Measurements from ENCODE around the gene GRIN3A. TPM values are rescaled to one million over a fixed set of nuclear protein-coding genes. Genes with fewer than 3 reads are reported as not detected.
A peak's percentile ranks its signal among the peaks of the same experiment; 100 is the strongest.

GRIN3A gene
- total RNA-seq = 0.24 TPM
- long read RNA-seq = 0 reads

GRCh38 chr9:101738566-101739183 lies at the start of gene GRIN3A:
Gene GRIN3A, minus strand, starts transcription at chr9:101738647. Its CDS starts 668 bp downstream, at chr9:101737979.
- Histone ChIP-seq H3K27me3 (ENCODE audit: low read depth) (peaks cover 50% of the 10 kb centered on the region), H3K27ac (no peak within 1 kb of the TSS), H3K4me3 (peak within 1 kb of the TSS; percentile 43), H3K4me1 (peaks cover 14% of the 10 kb centered on the region), H3K9me3 (no peaks in the 10 kb centered on the region), H3K36me3 (no peaks in the 10 kb centered on the region)
- intact Hi-C loops (cut with DNase I) = no loop called here
- DNase-seq (peak; percentile 37), ATAC-seq (peak in 1 of 2 donors; percentile 35)
- TF ChIP-seq CTCF (IDR thresholded peaks at IDR 0.05) = no peak

GRCh38 chr9:101787891-101788290 lies 49.4 kb upstream of the GRIN3A start:
- Histone ChIP-seq H3K9me3 (no peaks in the 10 kb centered on the region), H3K27ac (no peak overlapping the region), H3K4me3 (no peak overlapping the region), H3K36me3 (no peaks in the 10 kb centered on the region), H3K4me1 (no peaks in the 10 kb centered on the region), H3K27me3 (ENCODE audit: low read depth) (no peaks in the 10 kb centered on the region)
- no peak for DNase-seq
- ATAC-seq = no peak
- no peak for TF ChIP-seq CTCF (IDR thresholded peaks at IDR 0.05)
- intact Hi-C loops (cut with DNase I) = no loop called here

- no peak for ATAC-seq
- TF ChIP-seq CTCF (IDR thresholded peaks at IDR 0.05) = no peak
- no peaks in the 10 kb centered on the region for H3K9me3 ChIP-seq
- no peak for DNase-seq
- H3K36me3 ChIP-seq = no peaks in the 10 kb centered on the region
- H3K27ac ChIP-seq = no peak overlapping the region
- H3K4me1 ChIP-seq = no peaks in the 10 kb centered on the region
- intact Hi-C loops (cut with DNase I) = no loop called here
- no peaks in the 10 kb centered on the region for H3K27me3 ChIP-seq (ENCODE audit: low read depth)
- H3K4me3 ChIP-seq = no peak overlapping the region
Measured at GRCh38 chr9:101778332-101778731, 39.9 kb upstream of the GRIN3A start.

DNA sequence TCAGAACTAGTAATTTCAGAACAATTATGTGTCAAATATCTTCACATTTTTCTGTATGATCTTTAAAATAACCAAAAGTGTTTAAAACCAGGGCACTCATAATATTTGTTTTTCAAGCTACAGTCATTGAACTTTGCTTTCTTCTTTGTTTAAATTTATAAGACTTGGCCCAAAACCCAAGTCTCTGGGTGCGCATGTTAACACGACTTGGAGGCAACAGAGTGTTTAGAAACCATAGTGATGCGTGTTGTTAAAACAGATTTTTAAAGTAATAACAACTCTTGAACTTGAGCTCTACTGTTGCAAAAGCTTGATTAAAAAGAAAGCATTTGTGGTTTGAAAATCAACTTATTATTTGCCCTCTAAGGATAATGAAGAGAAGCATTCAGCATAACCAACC lies 26.0 kb upstream of the GRIN3A start:
- no peak overlapping the region for H3K4me3 ChIP-seq
- DNase-seq = no peak
- H3K4me1 ChIP-seq = no peaks in the 10 kb centered on the region
- no peak for TF ChIP-seq CTCF (IDR thresholded peaks at IDR 0.05)
- H3K9me3 ChIP-seq = no peaks in the 10 kb centered on the region
- ATAC-seq = no peak
- no peaks in the 10 kb centered on the region for H3K27me3 ChIP-seq (ENCODE audit: low read depth)
- intact Hi-C loops (cut with DNase I) = no loop called here
- no peaks in the 10 kb centered on the region for H3K36me3 ChIP-seq
- H3K27ac ChIP-seq = no peak overlapping the region

- Histone ChIP-seq H3K27me3 (ENCODE audit: low read depth) (no peaks in the 10 kb centered on the region), H3K4me3 (no peak overlapping the region), H3K9me3 (no peaks in the 10 kb centered on the region), H3K4me1 (no peaks in the 10 kb centered on the region), H3K27ac (no peak overlapping the region), H3K36me3 (no peaks in the 10 kb centered on the region)
- TF ChIP-seq CTCF (IDR thresholded peaks at IDR 0.05) = no peak
- intact Hi-C loops (cut with DNase I) = no loop called here
- DNase-seq = no peak
- no peak for ATAC-seq
Measured at GRCh38 chr9:101758304-101758930, 20.0 kb upstream of the GRIN3A start.
